K562 (cell line): ENCODE results near the gene SEC11A. TPM values are rescaled to one million over a fixed set of nuclear protein-coding genes. Genes with fewer than 3 reads are reported as not detected.

Experiments
- ATAC-seq: fragments of 200-7000 bp; cut with Tn5 transposase; 3 replicates; pipeline ENCODE4 v1.9.1; 2020; ENCODE audit warnings: moderate library complexity
- BruUV-seq: library from RNA; stranded (reverse); fragments of 400-500 nt; replicated peaks from 2 replicates; lab custom pipeline; 2021; lab: Mats Ljungman, UMichigan
- CTCF ChIA-PET: fragments of 300-600 bp; formaldehyde crosslinking; extraction: SDS; loops from one replicate; lab custom pipeline; 2021; ENCODE audit warnings: low intra/inter-chr PET ratio; lab: Yijun Ruan, JAX
- POLR2A ChIA-PET: fragments of 300-600, 350-650 bp; sonication (Branson Sonifier 250); formaldehyde crosslinking; extraction: SDS; loops from one replicate; lab custom pipeline; 2021; ENCODE audit warnings: antibody characterized with exemption, inconsistent platforms; lab: Yijun Ruan, JAX
- DNase-seq, 4 experiments: peaks; one replicate each; pipeline versions ENCODE4 v3.0.0 to v3.0.0-alpha.2; 2011 to 2018; ENCODE audit warnings: low spot score in 3 of 4, mixed read lengths in 3 of 4; ENCODE audit errors: extremely low read depth in 1 of 4
- FAIRE-seq: peaks from 2 replicates; lab custom pipeline; 2011; peaks lifted over from hg19 to GRCh38; lab: Jason Lieb, UNC
- H2AFZ ChIP-seq: 2 replicates; pipeline ENCODE4 v1.6.0; 2011; ENCODE audit warnings: low read depth, low read length, control low read depth, inconsistent platforms
- H3K27ac ChIP-seq: fragments of 200-600 bp; 3 replicates; pipeline ENCODE4 v1.8.0; 2011; ENCODE audit warnings: low read depth, mild to moderate bottlenecking, control low read depth, inconsistent platforms, low read length, moderate library complexity, mixed read lengths; ENCODE audit errors: extremely low read depth
- H3K27me3 ChIP-seq, 2 experiments: fragments of 300-600 bp in 1 of 2; 2 replicates in 1 of 2; 3 replicates in 1 of 2; pipeline versions ENCODE4 v1.6.0 to v1.8.0; 2011; ENCODE audit warnings: inconsistent platforms in 2 of 2, low read length in 2 of 2, mild to moderate bottlenecking in 1 of 2, mixed read lengths in 1 of 2, moderate library complexity in 1 of 2; ENCODE audit not compliant: control insufficient read depth in 2 of 2, insufficient read depth in 2 of 2
- H3K36me3 ChIP-seq: fragments of 300-600 bp; 3 replicates; pipeline ENCODE4 v1.8.0; 2011; ENCODE audit warnings: mild to moderate bottlenecking, low read length, inconsistent platforms; ENCODE audit not compliant: control insufficient read depth, insufficient read depth
- H3K4me1 ChIP-seq, 2 experiments: fragments of 200-600 bp in 1 of 2; replicated peaks in 1 of 2; 2 replicates in 1 of 2; 3 replicates in 1 of 2; pipeline versions ENCODE4 v1.5.1 to v1.8.0; 2011; ENCODE audit warnings: inconsistent platforms in 2 of 2, low read length in 2 of 2, mild to moderate bottlenecking in 1 of 2, mixed read lengths in 1 of 2, moderate library complexity in 1 of 2; ENCODE audit not compliant: control insufficient read depth in 2 of 2, insufficient read depth in 2 of 2
- H3K4me2 ChIP-seq: 2 replicates; pipeline ENCODE4 v1.6.1; 2011; ENCODE audit warnings: low read length, control low read depth, inconsistent platforms, mixed read lengths; ENCODE audit not compliant: insufficient read depth
- H3K4me3 ChIP-seq: fragments of 200-600 bp; sonication (generic), shearing (Covaris generic); 2 replicates; pipeline ENCODE4 v1.5.1; 2016; ENCODE audit warnings: control low read depth, inconsistent platforms
- H3K79me2 ChIP-seq: fragments of 200-600 bp; 3 replicates; pipeline ENCODE4 v1.8.0; 2011; ENCODE audit warnings: low read length, inconsistent platforms; ENCODE audit not compliant: control insufficient read depth, insufficient read depth
- H3K9ac ChIP-seq, 2 experiments: 2 replicates each; pipeline versions ENCODE4 v1.6.0 to v1.6.1; 2011; ENCODE audit warnings: low read depth in 2 of 2, low read length in 2 of 2, control low read depth in 1 of 2, inconsistent platforms in 1 of 2, mild to moderate bottlenecking in 1 of 2, mixed read lengths in 1 of 2; ENCODE audit not compliant: insufficient read depth in 1 of 2
- H3K9me1 ChIP-seq: one replicate; pipeline ENCODE4 v1.6.0; 2011; ENCODE audit warnings: inconsistent platforms, mild to moderate bottlenecking, low read length, moderate library complexity; ENCODE audit not compliant: control insufficient read depth, insufficient read depth
- H3K9me3 ChIP-seq: replicated peaks from 2 replicates; pipeline ENCODE4 v1.5.1; 2011; ENCODE audit warnings: low read depth, low read length, inconsistent platforms; ENCODE audit not compliant: control insufficient read depth, insufficient read depth
- H4K20me1 ChIP-seq: replicated peaks from 2 replicates; pipeline ENCODE4 v1.6.1; 2011; ENCODE audit warnings: low read length, inconsistent platforms, mixed read lengths; ENCODE audit not compliant: control insufficient read depth, insufficient read depth
- GABPB2 ChIP-seq: fragments of 250-450 bp; sonication (Bioruptor Pico); conservative IDR thresholded peaks from 2 replicates; pipeline ENCODE4 v1.5.1; 2021; ENCODE audit warnings: mild to moderate bottlenecking
- HNRNPLL ChIP-seq: fragments of 200-400 bp; formaldehyde crosslinking; IDR thresholded peaks from 2 replicates; pipeline ENCODE4 v1.6.1; 2017; ENCODE audit warnings: low read length, low read depth, mild to moderate bottlenecking; ENCODE audit not compliant: poor library complexity, severe bottlenecking
- KAT8 ChIP-seq: fragments of 450-650 bp; IDR thresholded peaks from 2 replicates; pipeline ENCODE4 v1.6.1; 2016; ENCODE audit warnings: low read depth, mild to moderate bottlenecking
- KLF10 ChIP-seq: fragments of 250-450 bp; sonication (Bioruptor Pico); IDR thresholded peaks from 2 replicates; pipeline ENCODE4 v1.6.1; 2021; ENCODE audit warnings: matching md5 sums
- KLF16 ChIP-seq: IDR thresholded peaks from 2 replicates; pipeline ENCODE4 v1.6.1; 2016; ENCODE audit warnings: antibody characterized with exemption
- SAFB ChIP-seq: fragments of 200-400 bp; formaldehyde crosslinking; IDR thresholded peaks from 2 replicates; pipeline ENCODE4 v1.6.1; 2017; ENCODE audit warnings: low read depth, low read length, borderline replicate concordance
- SMARCA4 ChIP-seq: fragments of 450-650 bp; IDR thresholded peaks from 2 replicates; pipeline ENCODE4 v1.6.1; 2016
- ZBTB34 ChIP-seq: fragments of 250-450 bp; sonication (Bioruptor Pico); IDR thresholded peaks from 2 replicates; pipeline ENCODE4 v1.8.0; 2021; ENCODE audit warnings: mild to moderate bottlenecking, moderate library complexity
- ZNF217 ChIP-seq: sonication (generic); formaldehyde crosslinking; IDR thresholded peaks from 2 replicates; pipeline ENCODE4 v1.8.0; 2022; ENCODE audit warnings: mild to moderate bottlenecking, missing genetic modification reagents
- ZNF778 ChIP-seq: fragments of 450-650 bp; formaldehyde crosslinking; IDR thresholded peaks from 2 replicates; pipeline ENCODE4 v1.4.0; 2020; ENCODE audit warnings: mild to moderate bottlenecking, moderate library complexity
- WGBS: fragments of 100-300 bp; shearing (Covaris generic); methylation state at CpG from one replicate; pipeline ENCODE4 v1.1.6; 2016; ENCODE audit warnings: low coverage, mixed read lengths; ENCODE audit not compliant: insufficient coverage; ENCODE audit errors: missing lambda C conversion rate; 5-methylcytosine and 5-hydroxymethylcytosine counted together
- in situ Hi-C: fragments of 300-500 bp; cut with MboI; formaldehyde crosslinking; loops from 4 replicates; pipeline ENCODE4 v1.15.0; 2018; ENCODE audit warnings: inconsistent platforms, mixed read lengths
- intact Hi-C: fragments of 100-400 bp; cut with micrococcal nuclease; formaldehyde crosslinking; loops from 2 replicates; pipeline ENCODE4 v1.14.2; 2022
- polyA plus RNA-seq, 8 experiments: library from polyadenylated mRNA; depleted of rRNA in 4 of 8; stranded (reverse) in 5 of 8; unstranded in 3 of 8; fragments of >200 nt; fragmentation: Nextera tagmentation in 2 of 8; fragmentation: Illumina TruSeq in 1 of 8; extraction: Ambion mirVana in 2 of 8; extraction: Trizol in 1 of 8; gene quantifications; 2 replicates each; pipeline versions ENCODE4 v1.2.1 to v1.2.3, GENCODE V29; 2011 to 2014; ENCODE audit warnings: inconsistent platforms in 1 of 8, missing spikeins in 1 of 8
- total RNA-seq, 7 experiments: library from RNA; depleted of rRNA in 6 of 7; stranded (reverse); fragments of >200 nt in 6 of 7; fragmentation: Illumina TruSeq in 2 of 7; extraction: Trizol in 2 of 7; gene quantifications; 2 replicates each; pipeline versions ENCODE4 v1.2.1 to v1.2.3, GENCODE V29; 2011 to 2021; ENCODE audit warnings: low replicate concordance in 1 of 7
- TF ChIP-seq, protein P1 (sequence below): IDR thresholded peaks from 2 replicates; pipeline ENCODE4 v1.6.1; 2011; ENCODE audit not compliant: insufficient read length; ENCODE audit errors: extremely low read depth
- TF ChIP-seq, protein P2 (sequence below), 2 experiments: fragments of 450-650 bp in 1 of 2; sonication (generic) in 1 of 2; formaldehyde crosslinking; conservative IDR thresholded peaks; 2 replicates each; pipeline versions ENCODE4 v1.4.0 to v1.8.1; 2020 to 2022; ENCODE audit warnings: mild to moderate bottlenecking in 1 of 2, missing genetic modification reagents in 1 of 2

Gene SEC11A
- total and polyA plus RNA-seq, 9 of the 15 experiments (the other 6 are each of a cell fraction or from before 2014, with no cell fraction given), result 175 to 310 (median 229) TPM

DNA sequence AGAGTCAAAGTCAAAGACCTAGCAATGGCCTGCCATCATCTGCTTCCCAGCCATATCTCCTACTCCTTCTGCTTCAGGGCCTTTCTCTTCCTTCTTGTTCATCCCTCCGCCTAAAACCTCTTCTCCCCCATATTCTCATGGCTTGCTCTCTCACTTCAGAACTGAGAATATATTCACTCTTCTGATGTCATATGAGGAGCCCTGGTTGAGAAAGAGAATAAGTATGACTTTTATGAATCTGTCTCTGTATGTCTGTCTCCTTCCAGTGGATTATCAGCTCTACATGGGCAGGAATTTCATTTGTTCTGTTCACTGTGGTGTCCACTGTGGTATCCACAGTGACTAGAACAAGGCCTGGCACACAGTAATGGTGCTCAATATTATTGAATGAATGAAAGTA is 44.3 kb upstream of the SEC11A start (continued):
- TF ChIP-seq, protein P1, sequence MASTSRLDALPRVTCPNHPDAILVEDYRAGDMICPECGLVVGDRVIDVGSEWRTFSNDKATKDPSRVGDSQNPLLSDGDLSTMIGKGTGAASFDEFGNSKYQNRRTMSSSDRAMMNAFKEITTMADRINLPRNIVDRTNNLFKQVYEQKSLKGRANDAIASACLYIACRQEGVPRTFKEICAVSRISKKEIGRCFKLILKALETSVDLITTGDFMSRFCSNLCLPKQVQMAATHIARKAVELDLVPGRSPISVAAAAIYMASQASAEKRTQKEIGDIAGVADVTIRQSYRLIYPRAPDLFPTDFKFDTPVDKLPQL, result no peak

DNA sequence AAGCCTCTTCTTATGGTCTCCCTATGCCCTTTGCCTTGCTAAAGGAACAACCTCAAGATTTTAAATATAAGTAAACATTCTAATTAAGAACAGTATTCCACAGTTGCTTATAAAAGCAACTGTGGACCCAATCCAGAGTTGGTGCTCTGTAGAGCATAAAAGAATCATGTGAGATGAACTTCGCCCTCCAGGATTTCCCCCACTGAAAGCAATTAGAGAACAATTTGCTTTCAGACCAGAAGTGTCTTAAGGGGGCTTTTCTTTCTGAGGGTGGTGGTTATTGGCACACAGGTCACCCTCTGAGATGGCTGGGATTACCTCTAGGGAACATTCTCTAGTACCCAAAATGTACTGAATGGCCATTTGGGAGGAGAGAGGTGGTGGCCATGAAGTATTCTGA is 43.1 kb upstream of the SEC11A start:
- FAIRE-seq, result no peak
- ChIA-PET CTCF (no interaction called here), POLR2A (interaction anchor here (0.7 kb wide), 1 partner anchor 305 kb away, joined by 3 read pairs; no protein-coding TSS in a partner anchor)
- Histone ChIP-seq H3K4me3 (no peak overlapping the region), H3K79me2 (peaks cover 97% of the 10 kb centered on the region), H3K4me2 (no peak overlapping the region), H4K20me1 (peaks cover 37% of the 10 kb centered on the region), H3K9me3 (no peaks in the 10 kb centered on the region), H2AFZ (no peak overlapping the region), H3K36me3 (peaks cover 8% of the 10 kb centered on the region; the same call in 1 of the 3 replicates), H3K9ac (no peak overlapping the region), H3K27ac (no peak overlapping the region), H3K4me1 (peaks cover 7 to 12% of the 10 kb centered on the region in 2 experiments; a peak in 2 of 5 replicates), H3K9me1 (peaks cover 15% of the 10 kb centered on the region), H3K27me3 (no peaks in the 10 kb centered on the region)
- no TSS peak for BruUV-seq
- no peak for ATAC-seq
- intact Hi-C loops (no loop called here), in situ Hi-C loops (no loop called here)
- TF ChIP-seq KLF10, result no peak
- TF ChIP-seq SMARCA4, result no peak
- no peak for TF ChIP-seq ZNF217 (CRISPR knock-in tag)
- TF ChIP-seq, protein P2, sequence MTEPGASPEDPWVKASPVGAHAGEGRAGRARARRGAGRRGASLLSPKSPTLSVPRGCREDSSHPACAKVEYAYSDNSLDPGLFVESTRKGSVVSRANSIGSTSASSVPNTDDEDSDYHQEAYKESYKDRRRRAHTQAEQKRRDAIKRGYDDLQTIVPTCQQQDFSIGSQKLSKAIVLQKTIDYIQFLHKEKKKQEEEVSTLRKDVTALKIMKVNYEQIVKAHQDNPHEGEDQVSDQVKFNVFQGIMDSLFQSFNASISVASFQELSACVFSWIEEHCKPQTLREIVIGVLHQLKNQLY (CRISPR knock-in tag; conservative IDR thresholded peaks at IDR 0.05), result no peak
- no peak for TF ChIP-seq ZNF778
- no peak for TF ChIP-seq KLF16
- TF ChIP-seq GABPB2 (CRISPR knock-in tag), result no peak
- TF ChIP-seq HNRNPLL, result no peak
- no peak for TF ChIP-seq ZBTB34 (CRISPR knock-in tag)
- no peak for TF ChIP-seq KAT8
- TF ChIP-seq SAFB, result no peak
- WGBS, result 93% methylated on average over 1 of the region's 1 CpG
- DNase-seq, result no peak
